Hippocampal formation (tissue), 2 donors: Measurements from ENCODE around the gene RFX2.
"Not testable (repeated sequence)": the region's sequence is repeated elsewhere in the genome, so short reads cannot be mapped to it uniquely, and the experiment has no call there.

ENCODE experiments used
- DNase-seq, 2 donors: peaks; one replicate each; lab custom pipeline; 2025; lab: John Stamatoyannopoulos, UW

Gene RFX2

DNA sequence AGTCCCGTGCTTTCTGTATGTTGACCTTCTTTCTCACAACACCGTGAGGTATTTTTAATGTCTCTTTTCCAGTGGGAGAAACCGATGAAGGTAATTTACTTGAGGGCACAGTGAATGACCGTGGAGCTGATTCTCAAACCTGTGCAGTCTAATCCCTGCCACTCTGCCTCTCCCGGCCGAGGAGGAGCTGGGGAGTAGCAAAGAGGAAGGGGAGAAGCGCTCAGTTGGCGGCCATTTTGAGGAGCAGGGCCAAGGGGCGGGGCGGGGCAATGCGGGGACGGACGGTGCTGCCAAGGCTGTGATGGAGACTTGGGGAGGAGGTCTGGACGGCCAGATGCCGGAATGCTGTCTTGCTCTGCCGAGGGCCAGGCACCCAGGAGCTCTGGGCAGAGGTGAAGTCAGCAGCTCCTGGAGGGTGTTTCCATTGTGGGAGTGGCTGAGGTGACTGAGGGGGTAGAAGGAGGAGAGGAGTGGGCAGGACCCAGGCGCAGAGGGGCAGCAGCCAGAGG is 120.0 kb downstream of the RFX2 start:
- DNase-seq = no peak

DNA sequence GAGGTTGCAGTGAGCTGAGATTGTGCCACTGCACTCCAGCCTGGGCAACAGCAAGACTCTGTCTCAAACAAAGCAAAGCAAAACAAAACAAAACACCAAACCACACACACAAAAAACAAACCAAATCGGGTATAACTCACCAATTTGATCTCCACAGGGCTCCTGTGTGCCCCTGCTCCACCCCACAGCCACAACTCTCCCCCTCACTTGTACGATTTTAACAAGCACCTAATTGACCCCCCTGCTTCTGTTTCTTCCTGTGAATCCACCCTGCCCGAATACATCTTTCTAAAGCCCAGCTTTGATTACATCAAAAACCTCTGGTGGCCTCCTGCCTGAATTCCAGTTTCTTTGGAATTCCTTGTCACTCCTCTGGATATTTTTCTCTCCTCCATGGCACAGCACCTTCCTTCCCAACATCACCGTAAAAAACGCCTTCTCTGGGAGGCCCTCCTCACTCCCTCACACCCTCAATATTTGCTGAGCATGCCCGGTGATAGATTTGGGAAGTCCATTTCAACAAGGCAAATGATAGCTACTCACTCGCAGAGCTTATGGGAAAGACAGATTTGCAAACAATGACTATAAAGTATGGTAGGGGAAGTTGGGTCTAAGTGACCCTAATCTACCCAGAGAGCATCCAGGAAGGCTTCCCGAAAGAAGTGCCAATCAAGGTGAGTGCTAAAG is 120.8 kb downstream of the RFX2 start:
- no peak for DNase-seq

DNA sequence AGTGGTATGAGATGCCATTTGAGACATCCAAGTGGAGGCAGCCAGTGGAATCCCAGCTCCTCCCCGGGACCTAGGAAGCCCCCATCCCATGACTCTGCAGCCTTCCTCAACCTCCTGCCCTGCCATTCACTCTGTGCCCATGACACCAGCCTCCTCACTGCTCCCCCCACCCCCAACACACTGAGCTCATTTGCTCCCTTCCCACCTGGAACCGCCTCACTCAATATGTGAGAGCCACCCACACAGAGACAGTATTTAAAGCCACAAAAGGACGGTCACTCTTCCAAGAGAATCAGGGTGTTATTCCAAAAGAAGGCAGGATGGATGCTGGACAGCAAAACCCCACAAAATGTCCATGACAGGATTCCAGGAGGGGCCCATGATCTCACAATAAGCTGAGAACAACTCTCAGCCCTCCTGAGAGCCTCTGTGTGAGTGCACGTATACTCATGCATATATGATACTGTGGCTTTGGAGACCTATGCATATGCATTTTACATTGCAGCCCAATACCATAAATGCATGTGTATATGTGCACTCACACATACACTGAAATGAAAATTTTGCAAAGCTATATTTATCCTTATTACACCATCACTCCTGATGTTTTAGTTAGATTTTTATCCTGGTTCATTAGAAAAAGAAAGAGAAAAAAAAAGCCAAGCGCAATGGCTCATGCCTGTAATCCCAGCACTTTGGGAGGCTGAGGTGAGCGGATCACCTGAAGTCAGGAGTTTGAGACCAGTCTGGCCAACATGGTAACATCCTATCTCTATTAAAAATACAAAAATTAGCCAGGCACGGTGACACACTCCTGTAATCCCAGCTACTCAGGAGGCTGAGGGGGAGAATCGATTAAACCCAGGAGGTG is 121.5 kb downstream of the RFX2 start:
- DNase-seq = no peak

DNA sequence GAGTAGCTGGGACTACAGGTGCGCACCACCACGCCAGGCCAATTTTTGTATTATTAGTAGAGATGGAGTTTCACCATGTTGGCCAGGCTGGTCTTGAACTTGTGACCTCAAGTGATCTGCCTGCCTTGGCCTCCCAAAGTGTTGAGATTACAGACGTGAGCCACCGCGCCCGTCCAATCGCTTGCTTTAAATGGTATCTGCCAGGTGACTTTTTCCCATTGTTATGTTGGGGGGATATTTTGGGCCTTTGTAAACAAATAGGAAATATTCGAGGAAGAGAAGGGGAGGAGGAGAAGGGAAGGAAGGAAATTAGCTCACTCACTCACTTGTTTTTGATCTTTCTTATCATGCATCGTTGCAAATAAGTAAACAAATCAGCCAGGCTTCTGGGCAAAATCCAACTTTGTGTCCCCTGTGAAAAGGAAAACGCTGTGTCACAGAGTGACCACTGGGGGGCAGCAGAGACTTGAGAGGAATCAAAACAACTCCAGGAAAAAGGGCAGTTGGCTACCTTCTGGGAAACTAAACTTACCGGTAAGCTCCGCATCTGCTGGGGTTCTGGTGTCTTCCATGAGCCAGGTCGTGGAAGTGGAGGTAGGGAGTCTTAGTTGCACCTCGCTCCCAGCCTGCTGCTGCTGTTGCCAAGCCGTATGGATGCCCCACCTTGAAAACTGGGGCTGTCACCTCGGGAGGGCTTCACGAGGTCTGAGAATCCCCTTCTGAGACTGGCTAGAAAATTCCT is 123.1 kb downstream of the RFX2 start:
- DNase-seq = peak; percentile 62 to 77

DNA sequence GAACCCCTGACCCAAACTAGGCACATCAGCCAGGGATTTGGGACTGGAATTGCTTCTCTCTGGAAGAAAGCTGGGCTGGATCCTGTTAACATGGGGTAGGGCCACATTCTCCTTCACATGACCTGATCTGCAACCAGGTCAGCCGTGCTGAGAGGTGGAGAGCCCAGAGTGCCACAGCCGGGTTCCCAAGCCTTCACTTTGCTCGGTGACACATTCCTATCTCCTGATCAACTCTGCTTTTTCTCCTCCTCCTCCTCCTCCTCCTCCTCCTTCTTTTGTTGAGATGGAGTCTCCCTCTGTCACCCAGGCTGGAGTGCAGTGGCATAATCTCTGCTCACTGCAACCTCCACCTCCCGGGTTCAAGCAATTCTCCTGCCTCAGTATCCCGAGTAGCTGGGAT is 124.5 kb downstream of the RFX2 start:
- DNase-seq = not testable (repeated sequence)

DNA sequence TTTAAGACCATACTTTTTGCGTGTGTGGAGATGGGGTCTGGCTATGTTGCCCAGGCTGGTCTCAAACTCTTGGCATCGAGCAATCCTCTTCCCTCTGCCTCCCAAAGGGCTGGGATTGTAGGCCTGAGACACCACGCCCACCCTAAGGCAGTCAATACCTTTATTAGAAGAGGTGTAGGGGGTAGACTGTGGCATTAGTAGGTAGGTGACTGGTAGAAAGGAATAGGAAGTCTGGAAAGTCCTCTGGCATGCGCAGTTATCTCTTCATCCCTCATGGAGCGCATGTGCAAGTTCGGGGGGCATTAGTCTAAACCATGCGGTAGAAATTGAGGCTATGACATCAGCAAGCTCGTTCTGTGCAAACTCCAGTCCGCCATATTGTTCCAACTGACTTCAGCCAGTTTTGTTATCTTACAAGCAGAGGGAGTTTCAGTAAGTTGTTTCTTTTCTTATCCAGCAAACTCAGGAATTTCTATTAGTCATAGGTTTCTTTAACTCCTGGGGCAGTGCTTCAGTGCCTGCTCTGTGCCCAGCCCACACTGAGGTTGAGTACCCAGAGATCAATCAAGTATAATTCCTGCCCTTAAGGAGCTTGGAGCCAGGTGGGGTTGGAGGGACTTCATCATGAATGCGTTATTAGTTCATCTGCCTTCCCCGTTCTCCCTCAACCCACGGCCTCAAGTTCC is 125.1 kb downstream of the RFX2 start:
- no peak for DNase-seq

DNA sequence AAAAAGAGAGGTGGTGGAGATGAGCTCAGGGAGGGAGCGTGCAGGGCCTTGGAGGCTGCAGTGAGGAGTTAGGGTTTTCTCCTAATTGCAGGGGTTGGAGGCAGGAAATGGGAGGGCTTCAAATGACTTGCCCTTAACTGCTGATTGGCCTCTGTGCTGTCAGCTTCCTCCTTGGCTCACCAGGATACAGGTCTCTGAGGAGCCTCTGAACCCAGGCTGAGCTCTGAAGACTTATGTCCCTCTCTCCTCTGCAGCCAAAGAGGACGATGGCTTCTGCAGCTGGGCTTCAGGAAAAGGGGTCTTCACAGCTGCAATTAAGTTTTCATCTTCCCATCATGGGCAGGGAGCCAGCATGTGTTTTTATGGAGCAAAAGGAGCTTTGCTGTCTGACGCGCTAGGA is 125.7 kb downstream of the RFX2 start:
- DNase-seq = no peak

DNA sequence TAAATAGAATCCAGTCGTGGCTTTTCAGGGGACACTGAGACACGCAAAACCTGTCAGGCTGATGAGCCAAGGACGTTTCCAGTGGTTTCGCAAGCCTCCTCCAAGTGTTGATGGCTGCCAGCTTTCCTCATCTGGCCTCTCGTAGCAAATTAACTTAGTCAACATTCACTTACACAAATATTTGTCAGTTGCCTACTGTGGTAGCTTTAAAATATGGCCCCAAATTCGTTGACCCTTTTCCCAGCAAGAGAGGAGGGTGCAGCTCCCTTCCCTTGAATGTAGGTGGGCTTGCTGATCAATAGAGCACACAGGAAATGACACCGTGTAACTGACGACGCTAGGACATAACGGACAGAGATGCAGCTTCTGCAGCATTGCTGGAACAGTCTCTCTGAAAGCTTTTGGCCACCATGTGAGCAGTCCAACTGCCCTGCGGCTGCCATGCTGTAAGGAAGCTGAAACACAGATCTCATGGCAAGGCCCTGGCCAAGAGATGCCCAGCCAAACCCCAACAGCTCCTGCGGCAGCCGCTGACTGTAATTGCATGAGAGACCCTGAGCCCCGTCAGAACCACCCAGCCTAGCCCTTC is 126.8 kb downstream of the RFX2 start:
- DNase-seq = no peak

DNA sequence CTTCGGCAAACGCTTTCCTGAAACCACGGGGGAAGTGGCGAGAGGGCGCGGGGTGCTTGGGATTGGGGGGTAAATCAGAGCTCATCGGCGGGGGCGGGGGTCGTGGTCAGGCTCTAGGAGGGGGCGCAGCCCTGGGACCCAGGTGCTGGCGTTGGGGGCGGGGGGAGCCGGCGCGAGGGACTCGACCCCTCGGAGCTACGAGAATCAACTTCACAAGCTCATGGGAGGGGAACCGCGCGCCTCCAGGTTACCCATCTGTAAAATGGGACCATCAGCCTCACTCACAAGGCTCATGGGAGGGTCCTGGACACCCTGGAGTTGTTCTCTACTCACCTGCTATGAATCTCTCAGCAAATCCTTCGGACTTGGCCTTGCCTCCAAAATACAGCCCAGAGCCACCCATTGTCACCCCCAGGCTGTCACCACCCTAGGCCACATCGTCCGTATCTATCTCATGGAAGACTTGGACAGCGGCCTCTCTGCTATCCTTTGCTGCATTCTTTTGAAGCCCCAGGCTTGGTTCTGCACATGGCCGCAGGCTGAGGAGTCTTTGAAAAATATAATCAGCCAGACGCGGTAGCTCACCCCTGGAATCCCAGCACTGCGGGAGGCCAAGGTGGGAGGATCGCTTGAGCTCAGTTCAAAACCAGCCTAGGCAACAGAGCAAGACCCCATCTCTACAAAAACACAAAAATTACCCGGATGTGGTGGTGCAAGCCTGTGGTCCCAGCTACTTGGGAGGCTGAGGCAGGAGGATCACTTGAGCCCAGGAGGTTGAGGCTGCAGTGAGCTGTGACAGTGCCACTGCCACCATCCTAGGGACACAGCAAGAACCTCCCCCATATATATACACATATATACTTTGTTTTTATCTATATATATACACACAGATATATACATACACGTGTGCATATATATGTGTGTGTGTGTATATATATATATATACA is 131.4 kb downstream of the RFX2 start:
- no peak for DNase-seq

DNA sequence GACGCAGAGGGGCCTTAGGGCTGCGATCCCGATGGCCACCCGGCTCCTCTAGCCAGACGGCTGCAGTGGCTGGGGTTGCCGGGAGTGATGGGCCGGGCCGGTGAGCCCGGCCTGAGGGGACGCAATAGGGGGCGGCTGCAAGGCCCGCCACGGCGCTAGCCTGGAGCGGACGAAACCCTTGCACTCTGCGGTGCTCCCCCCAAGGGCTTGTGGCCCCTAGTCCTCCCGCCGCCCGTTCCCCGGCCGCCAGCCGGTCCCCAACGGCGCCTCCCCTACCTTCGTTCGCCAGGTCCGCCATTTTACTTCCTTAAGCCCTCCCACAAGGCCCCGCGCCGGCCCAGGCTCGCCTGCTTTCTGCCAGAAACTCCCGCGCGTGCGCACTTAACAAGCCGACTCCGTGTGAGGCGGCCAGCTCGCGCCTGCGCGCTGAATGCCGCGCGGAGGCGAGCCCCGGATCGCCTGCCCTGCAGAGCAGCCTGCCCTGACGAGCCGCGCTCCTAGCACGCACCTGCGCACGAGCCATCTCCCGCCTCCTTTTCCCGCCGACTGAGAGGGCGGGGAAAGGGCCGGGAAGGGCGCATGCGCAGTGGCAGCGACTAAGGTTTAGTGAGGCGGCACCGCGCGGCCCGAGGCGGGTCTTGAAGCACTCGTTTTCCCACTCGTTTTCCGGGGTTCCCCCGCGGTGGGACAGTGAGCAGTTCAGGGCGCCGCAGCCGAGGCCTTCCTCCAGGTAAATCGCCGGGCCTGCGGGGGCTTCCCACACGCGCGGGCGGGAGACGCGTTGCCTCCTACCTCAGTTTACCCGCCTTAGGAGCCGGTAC is 132.3 kb downstream of the RFX2 start, which contains the start of gene RANBP3:
Gene RANBP3, minus strand, starts transcription at position 356 of the 821 bp plus-strand sequence. Its CDS starts 58 bp downstream, at position 298.
- DNase-seq = peak; percentile 95 to 97

DNA sequence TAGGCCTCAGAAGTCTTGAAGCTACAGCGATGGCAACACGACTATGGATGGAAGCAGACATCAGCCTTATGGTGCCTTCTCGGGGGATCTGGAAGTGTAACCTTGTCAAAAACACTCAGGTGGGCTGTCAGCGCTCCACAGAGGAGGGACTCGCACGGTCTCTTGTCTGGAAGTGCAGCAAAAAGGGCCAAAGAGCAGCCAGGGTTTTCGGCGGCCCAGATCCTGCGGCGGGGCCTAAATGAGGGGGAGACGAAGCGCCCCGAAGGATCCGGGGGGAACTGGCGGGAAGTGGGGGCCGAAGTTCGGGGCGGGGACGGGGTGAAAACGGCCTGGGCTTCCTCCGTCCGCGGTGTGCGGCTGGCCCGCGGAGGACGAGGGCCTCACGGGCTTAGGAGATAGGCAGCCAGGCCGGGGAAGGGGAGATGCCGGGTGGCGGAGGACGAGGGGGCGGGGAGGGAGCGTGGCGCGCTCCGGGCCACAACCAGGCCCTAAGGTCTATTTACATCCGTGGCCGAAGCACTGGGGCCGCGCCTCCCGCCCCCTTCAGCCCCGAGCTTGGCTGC is 133.0 kb downstream of the RFX2 start:
- no peak for DNase-seq

DNA sequence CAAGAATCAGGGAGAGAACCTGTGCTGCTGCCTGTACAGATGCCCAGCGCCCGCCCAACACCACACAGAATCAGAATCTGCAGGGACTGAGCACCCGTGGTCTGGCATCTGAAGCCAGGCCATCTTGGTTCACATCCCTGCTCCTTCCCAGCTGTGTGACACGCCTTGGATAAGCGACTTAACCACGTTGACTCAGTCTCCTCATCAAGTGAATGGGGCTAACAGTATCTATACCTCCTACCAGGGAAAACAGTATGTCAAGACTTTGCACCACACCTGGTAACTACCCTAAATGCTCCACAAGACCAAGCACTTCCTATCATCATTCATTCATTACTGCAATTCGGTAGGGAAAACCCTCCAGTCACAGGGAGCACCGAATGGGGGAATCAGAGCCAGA is 133.5 kb downstream of the RFX2 start:
- no peak for DNase-seq

DNA sequence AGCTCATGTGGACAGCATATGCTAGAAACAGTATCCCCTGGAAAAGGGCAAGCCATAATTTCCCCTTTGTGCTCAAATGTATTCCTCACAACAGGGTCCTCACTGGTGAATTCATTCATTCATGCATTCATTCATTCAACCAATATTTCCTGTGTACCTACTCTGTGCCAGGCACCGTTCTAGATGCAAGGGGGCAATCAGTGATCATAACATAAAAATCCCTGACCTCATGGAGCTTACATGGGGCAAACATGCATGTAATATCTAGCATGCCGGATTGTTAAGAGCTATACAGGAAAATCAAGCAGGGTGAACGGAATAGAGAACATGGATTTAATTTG is 134.9 kb downstream of the RFX2 start:
- no peak for DNase-seq

DNA sequence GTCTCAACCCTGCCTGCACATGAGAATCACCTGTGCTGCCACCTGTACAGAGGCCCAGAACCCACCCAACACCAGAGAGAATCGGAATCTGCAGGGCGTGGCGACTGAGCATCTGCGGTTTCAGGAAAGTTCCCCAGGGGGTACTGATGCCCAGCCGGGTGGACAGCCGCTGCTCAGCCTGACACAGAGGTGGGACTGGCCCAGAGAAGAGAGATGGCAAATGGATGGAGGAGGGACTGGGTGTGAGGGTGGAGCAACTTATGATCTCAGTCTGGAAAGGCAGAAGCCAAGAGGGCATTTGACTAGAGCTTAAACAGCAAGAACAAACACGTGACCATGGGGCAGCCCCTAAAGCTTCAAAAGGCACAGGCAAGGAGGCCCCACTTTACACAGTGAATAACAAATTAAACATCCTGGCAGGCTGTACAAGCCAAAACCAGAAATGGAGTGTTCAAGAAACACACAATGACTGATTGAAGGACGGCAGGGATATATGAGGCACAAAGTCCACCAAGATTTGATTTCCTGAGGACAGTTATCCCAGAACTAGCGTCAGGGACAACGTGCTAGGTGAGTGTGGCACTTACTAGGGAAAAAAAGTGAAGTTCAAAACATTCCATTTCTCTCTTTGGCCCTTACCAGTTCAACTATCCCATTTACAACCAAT is 135.4 kb downstream of the RFX2 start:
- DNase-seq = no peak

DNA sequence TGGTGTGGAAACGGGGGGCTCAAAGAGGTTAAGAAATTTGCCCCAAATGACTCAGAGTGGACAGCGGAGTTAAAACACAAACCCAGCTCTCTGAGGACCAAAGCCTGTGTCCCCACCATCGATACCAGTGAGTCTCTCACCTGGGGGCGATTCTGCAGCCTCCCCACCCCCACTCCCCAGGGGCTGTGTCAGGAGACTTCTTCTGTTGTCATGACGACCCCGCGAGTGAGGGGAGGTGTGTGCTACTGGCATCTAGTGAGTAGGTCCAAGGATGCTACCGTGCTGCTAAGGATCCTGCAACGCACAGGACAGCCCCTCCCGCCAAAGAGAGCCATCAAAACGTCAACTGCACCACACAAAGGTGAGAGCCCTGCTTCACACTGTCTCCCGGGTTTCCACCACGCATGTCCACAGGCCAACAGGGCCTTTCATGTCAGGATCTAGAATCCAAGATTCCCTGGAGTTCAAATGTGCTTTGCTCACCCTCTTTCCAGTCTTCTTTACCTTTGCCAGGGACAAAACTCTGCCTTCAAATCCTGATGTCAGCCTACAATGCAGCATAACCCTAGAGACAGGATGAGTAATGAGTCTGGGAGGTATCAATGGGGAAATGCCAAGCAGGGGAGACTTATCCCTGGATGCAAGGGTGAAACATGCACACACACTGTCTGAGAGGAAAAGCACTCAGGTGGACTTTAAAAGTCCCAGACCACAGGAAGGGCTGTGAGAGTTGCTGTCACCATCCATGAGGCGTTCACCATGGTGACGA is 136.2 kb downstream of the RFX2 start:
- no peak for DNase-seq

DNA sequence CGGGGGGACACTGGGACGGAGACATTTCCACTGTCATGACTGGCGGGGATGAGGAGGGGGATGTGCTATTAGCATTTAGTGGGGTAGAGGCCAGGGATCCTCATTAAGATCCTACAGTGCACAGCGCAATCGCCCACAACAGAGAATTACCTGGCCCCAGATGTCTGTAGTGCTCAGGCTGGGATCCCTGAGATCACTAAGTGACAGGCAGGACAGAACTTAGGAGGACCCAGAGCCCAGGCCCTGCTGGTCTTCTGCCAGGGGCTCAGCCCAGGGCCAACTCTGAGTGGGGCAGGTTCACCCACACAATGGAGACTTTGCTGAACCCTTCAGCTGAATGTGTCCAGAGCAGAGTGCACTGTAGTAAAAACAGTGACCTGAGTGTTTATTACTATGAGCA is 136.9 kb downstream of the RFX2 start:
- no peak for DNase-seq

DNA sequence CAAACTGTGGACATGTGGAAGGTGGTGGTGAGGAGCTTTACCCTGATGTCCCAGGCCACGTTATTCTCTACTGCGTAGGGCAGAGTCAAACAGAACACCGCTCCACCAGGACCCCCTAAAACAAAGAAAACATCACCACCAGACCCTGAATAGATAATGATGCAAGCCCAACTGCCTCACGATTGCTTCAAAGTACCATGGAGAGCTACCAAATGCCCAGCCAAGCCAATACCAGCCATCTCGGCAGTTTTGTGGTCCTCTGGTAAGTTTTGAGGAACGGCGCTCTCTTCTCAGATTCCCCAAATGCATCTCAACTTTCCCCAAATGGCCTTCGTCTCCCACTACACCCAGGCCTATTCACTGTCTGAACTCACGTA is 138.0 kb downstream of the RFX2 start:
- no peak for DNase-seq
